PC-3 (cell line): Measurements from ENCODE around the gene DYSF. TPM values are rescaled to one million over a fixed set of nuclear protein-coding genes. Genes with fewer than 3 reads are reported as not detected.

ENCODE experiments used
- ATAC-seq: fragments of 200-7000 bp; cut with Tn5 transposase; 2 replicates; pipeline ENCODE4 v1.9.1; 2020; ENCODE audit warnings: mild to moderate bottlenecking, moderate library complexity
- BruUV-seq: library from RNA; stranded (reverse); fragments of 400-500 nt; replicated peaks from 2 replicates; lab custom pipeline; 2021; lab: Mats Ljungman, UMichigan
- CTCF ChIA-PET: fragments of 300-600 bp; sonication (Branson Sonifier 250); formaldehyde crosslinking; loops from one replicate; lab custom pipeline; 2022; ENCODE audit warnings: antibody characterized with exemption; lab: Charles Lee
- POLR2A ChIA-PET: fragments of 300-600 bp; sonication (Branson Sonifier 250); formaldehyde crosslinking; loops from one replicate; lab custom pipeline; 2022; ENCODE audit warnings: antibody characterized with exemption; ENCODE audit not compliant: unreplicated experiment; lab: Charles Lee
- DNase-seq: peaks from one replicate; pipeline ENCODE4 v3.0.0-alpha.2; 2015
- H2AFZ ChIP-seq: fragments of 300-600 bp; sonication (generic); 2 replicates; pipeline ENCODE4 v1.6.0; 2016; ENCODE audit warnings: antibody characterized with exemption, low read length
- H3F3A ChIP-seq: fragments of 300-600 bp; sonication (generic); one replicate; pipeline ENCODE4 v1.6.0; 2017; ENCODE audit warnings: antibody characterized with exemption, low read length, control low read depth, mild to moderate bottlenecking; ENCODE audit not compliant: unreplicated experiment
- H3K27ac ChIP-seq: fragments of 300-600 bp; sonication (generic); 2 replicates; pipeline ENCODE4 v1.5.1; 2016; ENCODE audit warnings: mild to moderate bottlenecking, low read length
- H3K27me3 ChIP-seq: fragments of 300-600 bp; sonication (generic); 2 replicates; pipeline ENCODE4 v1.6.1; 2016; ENCODE audit warnings: low read length, mixed read lengths
- H3K36me3 ChIP-seq: fragments of 300-600 bp; sonication (generic); 2 replicates; pipeline ENCODE4 v1.6.1; 2016; ENCODE audit warnings: low read depth, mixed run types, low read length, mixed read lengths
- H3K4me1 ChIP-seq: fragments of 300-600 bp; sonication (generic); 2 replicates; pipeline ENCODE4 v1.5.1; 2016; ENCODE audit warnings: low read length; ENCODE audit not compliant: insufficient read depth
- H3K4me2 ChIP-seq: fragments of 300-600 bp; sonication (generic); 2 replicates; pipeline ENCODE4 v1.6.0; 2016; ENCODE audit warnings: low read length
- H3K4me3 ChIP-seq: fragments of 300-600 bp; sonication (generic); 2 replicates; pipeline ENCODE4 v1.5.1; 2016; ENCODE audit warnings: mild to moderate bottlenecking, low read length, mixed read lengths
- H3K79me2 ChIP-seq: fragments of 300-600 bp; sonication (generic); 2 replicates; pipeline ENCODE4 v1.6.1; 2017; ENCODE audit warnings: low read length, mixed read lengths
- H3K9ac ChIP-seq: fragments of 300-600 bp; sonication (generic); 2 replicates; pipeline ENCODE4 v1.6.0; 2016; ENCODE audit warnings: mild to moderate bottlenecking, low read length
- H3K9me2 ChIP-seq: fragments of 300-600 bp; sonication (generic); replicated peaks from 2 replicates; pipeline ENCODE4 v1.6.1; 2016; ENCODE audit warnings: mixed run types, low read length, mixed read lengths
- H3K9me3 ChIP-seq: fragments of 300-600 bp; sonication (generic); 2 replicates; pipeline ENCODE4 v1.6.1; 2016; ENCODE audit warnings: low read length, mixed read lengths
- H4K20me1 ChIP-seq: fragments of 300-600 bp; sonication (generic); 2 replicates; pipeline ENCODE4 v1.6.1; 2016; ENCODE audit warnings: low read length, mixed read lengths
- CTCF ChIP-seq: fragments of 300-600 bp; sonication (generic); conservative IDR thresholded peaks from 2 replicates; pipeline ENCODE4 v1.5.1; 2017; ENCODE audit warnings: antibody characterized with exemption, low read depth, mild to moderate bottlenecking, low read length
- EZH2 ChIP-seq: fragments of 300-600 bp; sonication (generic); IDR thresholded peaks from one replicate; pipeline ENCODE4 v1.6.1; 2017; ENCODE audit warnings: antibody characterized with exemption, mild to moderate bottlenecking, low read length; ENCODE audit not compliant: unreplicated experiment
- EZH2phosphoT487 ChIP-seq: fragments of 300-600 bp; sonication (generic); IDR thresholded peaks from 2 replicates; pipeline ENCODE4 v1.6.1; 2018; ENCODE audit warnings: mild to moderate bottlenecking, antibody characterized with exemption, low read length, borderline replicate concordance
- intact Hi-C: fragments of 100-400 bp; cut with micrococcal nuclease; formaldehyde crosslinking; loops from 2 replicates; pipeline ENCODE4 v1.9.0; 2023
- total RNA-seq: library from RNA; depleted of rRNA; stranded (reverse); fragments of >200 nt; gene quantifications from 2 replicates; pipeline ENCODE4 v1.2.3, GENCODE V29; 2014

Gene DYSF
- total RNA-seq, 1 experiment from 2014 or later, result 13.0 TPM

- Histone ChIP-seq H3F3A (no peaks in the 10 kb centered on the region), H3K36me3 (no peaks in the 10 kb centered on the region), H3K27ac (no peak overlapping the region), H3K9me2 (no peaks in the 10 kb centered on the region), H3K27me3 (no peaks in the 10 kb centered on the region), H2AFZ (no peak overlapping the region), H3K9ac (no peak overlapping the region), H3K4me2 (no peak overlapping the region), H3K4me1 (no peaks in the 10 kb centered on the region), H3K4me3 (no peak overlapping the region), H3K9me3 (no peaks in the 10 kb centered on the region), H4K20me1 (no peaks in the 10 kb centered on the region), H3K79me2 (no peaks in the 10 kb centered on the region)
- no peak for ATAC-seq
- POLR2A ChIA-PET, result no interaction called here
- no peak for TF ChIP-seq EZH2phosphoT487
- no peak for TF ChIP-seq CTCF
- TF ChIP-seq EZH2, result no peak
- intact Hi-C loops, result no loop called here
- BruUV-seq, result no TSS peak
- CTCF ChIA-PET, result no interaction called here
- no peak for DNase-seq
Measured at GRCh38 chr2:71506222-71507153, 53.1 kb downstream of the DYSF start.

- Histone ChIP-seq H3K36me3 (no peaks in the 10 kb centered on the region), H3K27ac (no peak overlapping the region), H3K79me2 (no peaks in the 10 kb centered on the region), H3K27me3 (no peaks in the 10 kb centered on the region), H2AFZ (no peak overlapping the region), H3K9ac (no peak overlapping the region), H3K4me2 (no peak overlapping the region), H3K4me1 (no peaks in the 10 kb centered on the region), H3F3A (no peaks in the 10 kb centered on the region), H3K9me3 (no peaks in the 10 kb centered on the region), H3K4me3 (no peak overlapping the region), H3K9me2 (no peaks in the 10 kb centered on the region), H4K20me1 (no peaks in the 10 kb centered on the region)
- no TSS peak for BruUV-seq
- DNase-seq (no peak), ATAC-seq (no peak)
- TF ChIP-seq EZH2phosphoT487 (no peak), CTCF (no peak), EZH2 (no peak)
- CTCF ChIA-PET, result no interaction called here
- POLR2A ChIA-PET, result no interaction called here
- intact Hi-C loops, result no loop called here
Measured at GRCh38 chr2:71507476-71507875, 54.1 kb downstream of the DYSF start.
